K562 (cell line): Measurements from ENCODE around the gene ABT1. TPM values are rescaled to one million over a fixed set of nuclear protein-coding genes. Genes with fewer than 3 reads are reported as not detected.

Experiments
- AFF1 ChIP-seq, 2 experiments: fragments of 450-650 bp; IDR thresholded peaks; 2 replicates each; pipeline ENCODE4 v1.6.1; 2018; ENCODE audit warnings: mild to moderate bottlenecking in 2 of 2, low read depth in 1 of 2; ENCODE audit not compliant: partially characterized antibody in 2 of 2
- CREB5 ChIP-seq: fragments of 250-450 bp; sonication (Bioruptor Pico); IDR thresholded peaks from 2 replicates; pipeline ENCODE4 v1.5.0; 2020; ENCODE audit warnings: mild to moderate bottlenecking
- ELK1 ChIP-seq: sonication (generic); formaldehyde crosslinking; IDR thresholded peaks from 2 replicates; pipeline ENCODE4 v1.8.1; 2022; ENCODE audit warnings: missing genetic modification reagents
- IRF1 ChIP-seq: sonication (generic); formaldehyde crosslinking; IDR thresholded peaks from 2 replicates; pipeline ENCODE4 v1.8.0; 2022; ENCODE audit warnings: missing genetic modification reagents, mild to moderate bottlenecking, borderline replicate concordance
- MEF2D ChIP-seq: conservative IDR thresholded peaks from 2 replicates; pipeline ENCODE4 v1.6.1; 2016; ENCODE audit warnings: low read depth, missing genetic modification characterization, missing compliant biosample characterization
- PML ChIP-seq: IDR thresholded peaks from 2 replicates; pipeline ENCODE4 v1.6.1; 2012; ENCODE audit warnings: low read length, inconsistent platforms
- PRPF4 ChIP-seq: fragments of 200-400 bp; formaldehyde crosslinking; IDR thresholded peaks from one replicate; pipeline ENCODE4 v1.6.1; 2017; ENCODE audit warnings: low read length, low read depth, mild to moderate bottlenecking; ENCODE audit not compliant: insufficient read depth, poor library complexity, severe bottlenecking
- PYGO2 ChIP-seq: fragments of 450-650 bp; IDR thresholded peaks from 2 replicates; pipeline ENCODE4 v1.6.1; 2016; ENCODE audit warnings: mild to moderate bottlenecking, missing genetic modification characterization, moderate library complexity, missing compliant biosample characterization
- RHOXF2B ChIP-seq: fragments of 250-450 bp; sonication (Bioruptor Pico); conservative IDR thresholded peaks from 2 replicates; pipeline ENCODE4 v1.5.1; 2021
- SOX6 ChIP-seq: fragments of 450-650 bp; IDR thresholded peaks from 2 replicates; pipeline ENCODE4 v1.6.1; 2014; ENCODE audit warnings: mild to moderate bottlenecking
- TARDBP ChIP-seq: fragments of 450-650 bp; IDR thresholded peaks from 2 replicates; pipeline ENCODE4 v1.6.1; 2016
- TCF15 ChIP-seq: fragments of 250-450 bp; sonication (Bioruptor Pico); IDR thresholded peaks from 2 replicates; pipeline ENCODE4 v1.8.0; 2022; ENCODE audit warnings: moderate library complexity, mild to moderate bottlenecking, inconsistent platforms
- TCF7 ChIP-seq: sonication (generic); IDR thresholded peaks from 2 replicates; pipeline ENCODE4 v1.6.1; 2016; ENCODE audit warnings: antibody characterized with exemption, borderline replicate concordance
- XRCC4 ChIP-seq: IDR thresholded peaks from one replicate; pipeline ENCODE4 v1.6.1; 2011; ENCODE audit not compliant: insufficient read depth, insufficient read length; ENCODE audit errors: extremely low read depth
- ZKSCAN8 ChIP-seq: fragments of 200-800 bp; sonication (Bioruptor generic); IDR thresholded peaks from 2 replicates; pipeline ENCODE4 v1.6.1; 2016; ENCODE audit warnings: missing genetic modification characterization, missing compliant biosample characterization
- ZNF449 ChIP-seq: fragments of 250-450 bp; sonication (Bioruptor Pico); IDR thresholded peaks from 2 replicates; pipeline ENCODE4 v1.8.0; 2022; ENCODE audit warnings: moderate library complexity, mild to moderate bottlenecking, inconsistent platforms
- ZNF551 ChIP-seq: fragments of 250-450 bp; sonication (Bioruptor Pico); IDR thresholded peaks from 2 replicates; pipeline ENCODE4 v1.5.0; 2021; ENCODE audit warnings: mild to moderate bottlenecking, moderate library complexity
- ZNF778 ChIP-seq: fragments of 450-650 bp; formaldehyde crosslinking; IDR thresholded peaks from 2 replicates; pipeline ENCODE4 v1.4.0; 2020; ENCODE audit warnings: mild to moderate bottlenecking, moderate library complexity
- polyA plus RNA-seq, 8 experiments: library from polyadenylated mRNA; depleted of rRNA in 4 of 8; stranded (reverse) in 5 of 8; unstranded in 3 of 8; fragments of >200 nt; fragmentation: Nextera tagmentation in 2 of 8; fragmentation: Illumina TruSeq in 1 of 8; extraction: Ambion mirVana in 2 of 8; extraction: Trizol in 1 of 8; gene quantifications; 2 replicates each; pipeline versions ENCODE4 v1.2.1 to v1.2.3, GENCODE V29; 2011 to 2014; ENCODE audit warnings: inconsistent platforms in 1 of 8, missing spikeins in 1 of 8
- total RNA-seq, 7 experiments: library from RNA; depleted of rRNA in 6 of 7; stranded (reverse); fragments of >200 nt in 6 of 7; fragmentation: Illumina TruSeq in 2 of 7; extraction: Trizol in 2 of 7; gene quantifications; 2 replicates each; pipeline versions ENCODE4 v1.2.1 to v1.2.3, GENCODE V29; 2011 to 2021; ENCODE audit warnings: low replicate concordance in 1 of 7

ABT1 gene
- total and polyA plus RNA-seq, 9 of the 15 experiments (the other 6 are each of a cell fraction or from before 2014, with no cell fraction given) = 8.8 to 52.7 (median 40.7) TPM

GRCh38 chr6:26594730-26595632 lies 1.8 kb upstream of the ABT1 start (continued):
- TF ChIP-seq AFF1 (IDR thresholded peaks at IDR 0.05; ENCODE audit: low read depth in 1 of 2, partially characterized antibody in 2 of 2) = peak in 1 of 2 experiments; percentile 68
- TF ChIP-seq IRF1 (CRISPR knock-in tag) = no peak
- no peak for TF ChIP-seq PYGO2 (tag)
- TF ChIP-seq SOX6 = peak; percentile 25; the same call in 1 of the 2 replicates
- peak; percentile 82; the same call in 1 of the 2 replicates for TF ChIP-seq RHOXF2B (CRISPR knock-in tag)
- no peak for TF ChIP-seq ZNF778 (CRISPR knock-in tag)
- no peak for TF ChIP-seq MEF2D (tag)
- TF ChIP-seq PML = no peak; the same call in none of the 2 replicates
- TF ChIP-seq TARDBP = no peak
- no peak for TF ChIP-seq PRPF4
- TF ChIP-seq ZNF551 (CRISPR knock-in tag) = no peak
- TF ChIP-seq XRCC4 = no peak
- TF ChIP-seq TCF15 (CRISPR knock-in tag) = no peak
- TF ChIP-seq ZKSCAN8 (CRISPR knock-in tag) = no peak
- TF ChIP-seq ZNF449 (CRISPR knock-in tag) = no peak
- no peak for TF ChIP-seq CREB5 (CRISPR knock-in tag)
- TF ChIP-seq ELK1 (CRISPR knock-in tag) = no peak
- TF ChIP-seq TCF7 = no peak
